Gastrocnemius medialis (tissue), 4 donors: ENCODE data around the gene GABBR1. TPM values are rescaled to one million over a fixed set of nuclear protein-coding genes. Genes with fewer than 3 reads are reported as not detected.
A peak's percentile ranks its signal among the peaks of the same experiment; 100 is the strongest.

Experiments
- ATAC-seq, 2 donors: fragments of 150-250 bp; one replicate each; pipeline ENCODE4 v1.9.1; 2016
- DNase-seq, 2 donors: peaks; one replicate each; pipeline ENCODE4 v3.0.0-alpha.2; 2019
- H3K27ac ChIP-seq, 4 donors: fragments of 200-600 bp; sonication (generic); 1 replicate in 1 of 4; 2 replicates in 3 of 4; pipeline ENCODE4 v1.5.1; 2016 to 2018; ENCODE audit warnings: mild to moderate bottlenecking in 2 of 4, moderate library complexity in 1 of 4
- H3K27me3 ChIP-seq, 3 donors: fragments of 200-600 bp; sonication (generic) in 2 of 3; 1 replicate in 1 of 3; 2 replicates in 2 of 3; pipeline versions ENCODE4 v1.5.1 to v1.6.0; 2016 to 2019; ENCODE audit warnings: mild to moderate bottlenecking in 1 of 3, moderate library complexity in 1 of 3
- H3K36me3 ChIP-seq, 2 donors: fragments of 200-600 bp; sonication (generic) in 1 of 2; one replicate each; pipeline ENCODE4 v1.5.1; 2017 to 2018
- H3K4me1 ChIP-seq, 2 donors: fragments of 200-600 bp; sonication (generic) in 1 of 2; one replicate each; pipeline ENCODE4 v1.5.1; 2016 to 2017; ENCODE audit warnings: mild to moderate bottlenecking in 2 of 2
- H3K4me3 ChIP-seq, 4 donors: fragments of 200-600 bp; sonication (generic) in 3 of 4; 1 replicate in 1 of 4; 2 replicates in 3 of 4; pipeline ENCODE4 v1.5.1; 2016 to 2019; ENCODE audit warnings: mild to moderate bottlenecking in 2 of 4
- H3K9me3 ChIP-seq, 3 donors: fragments of 200-600 bp; sonication (generic) in 2 of 3; 1 replicate in 1 of 3; 2 replicates in 2 of 3; pipeline ENCODE4 v1.5.1; 2016 to 2019
- CTCF ChIP-seq, 5 experiments: fragments of 450-650 bp in 3 of 5; fragments of 200-600 bp in 2 of 5; sonication (generic) in 2 of 5; IDR thresholded peaks in 4 of 5; conservative IDR thresholded peaks in 1 of 5; 1 replicate in 4 of 5; 2 replicates in 1 of 5; pipeline ENCODE4 v1.5.1; 2016 to 2019; ENCODE audit warnings: antibody characterized with exemption in 5 of 5, mild to moderate bottlenecking in 3 of 5, moderate library complexity in 3 of 5
- POLR2A ChIP-seq, 2 donors: fragments of 450-650 bp; IDR thresholded peaks; one replicate each; pipeline ENCODE4 v1.6.1; 2017; ENCODE audit warnings: antibody characterized with exemption in 2 of 2, mild to moderate bottlenecking in 2 of 2, moderate library complexity in 2 of 2
- in situ Hi-C, 4 donors: fragments of 200-750 bp; cut with MboI; loops; one replicate each; pipeline versions ENCODE4 v1.15.0 to v1.8.0; 2017; ENCODE audit warnings: low sequenced_read_pairs in 4 of 4
- intact Hi-C: fragments of 100-400 bp; cut with DNase I; formaldehyde crosslinking; loops from one replicate; pipeline ENCODE4 v1.15.1; 2023; ENCODE audit warnings: low total_unique reads
- total RNA-seq, 4 donors: library from RNA; depleted of rRNA; stranded (reverse); fragments of >200 nt; gene quantifications; one replicate each; pipeline versions ENCODE4 v1.1.0 to v1.2.3, GENCODE V29; 2016

The GABBR1 gene
- total RNA-seq, 4 donors from 2014 or later: 1.0 to 3.8 (median 3.1) TPM

- peaks cover 0 to 12% of the 10 kb centered on the region in 2 donors for H3K4me1 ChIP-seq
- DNase-seq: no peak
- peak overlapping the region; percentile 23 to 49 (median 31) for H3K4me3 ChIP-seq
- TF ChIP-seq POLR2A (IDR thresholded peaks at IDR 0.05) (no peak), CTCF (IDR thresholded peaks at IDR 0.05 in 4 of 5, conservative IDR thresholded peaks at IDR 0.05 in 1 of 5) (no peak)
- no peak overlapping the region for H3K27ac ChIP-seq
- in situ Hi-C loops (no loop called here), intact Hi-C loops (no loop called here)
- H3K27me3 ChIP-seq: peaks cover 26 to 40% (median 35%) of the 10 kb centered on the region in 3 donors
- ATAC-seq: no peak
- H3K36me3 ChIP-seq: no peaks in the 10 kb centered on the region
- no peaks in the 10 kb centered on the region for H3K9me3 ChIP-seq
Observed at GRCh38 chr6:29553268-29554057, 79.5 kb downstream of the GABBR1 start.

GRCh38 chr6:29552512-29553051 lies 80.4 kb downstream of the GABBR1 start:
- Histone ChIP-seq H3K9me3 (no peaks in the 10 kb centered on the region), H3K36me3 (no peaks in the 10 kb centered on the region), H3K27me3 (peaks cover 26 to 40% (median 36%) of the 10 kb centered on the region in 3 donors), H3K27ac (no peak overlapping the region), H3K4me3 (peak overlapping the region; percentile 23 to 49 (median 31)), H3K4me1 (peaks cover 0 to 12% of the 10 kb centered on the region in 2 donors)
- in situ Hi-C loops (no loop called here), intact Hi-C loops (no loop called here)
- ATAC-seq (peak in 1 of 2 donors; percentile 83), DNase-seq (no peak)
- TF ChIP-seq POLR2A (IDR thresholded peaks at IDR 0.05): no peak
- TF ChIP-seq CTCF (IDR thresholded peaks at IDR 0.05 in 4 of 5, conservative IDR thresholded peaks at IDR 0.05 in 1 of 5): no peak

- Histone ChIP-seq H3K4me1 (no peaks in the 10 kb centered on the region), H3K27ac (no peak overlapping the region), H3K36me3 (no peaks in the 10 kb centered on the region), H3K27me3 (peaks cover 0 to 3% (median 0%) of the 10 kb centered on the region in 3 donors), H3K9me3 (no peaks in the 10 kb centered on the region), H3K4me3 (no peak overlapping the region)
- no peak for ATAC-seq
- DNase-seq: no peak
- intact Hi-C loops (no loop called here), in situ Hi-C loops (no loop called here)
- TF ChIP-seq CTCF (IDR thresholded peaks at IDR 0.05 in 4 of 5, conservative IDR thresholded peaks at IDR 0.05 in 1 of 5) (no peak), POLR2A (IDR thresholded peaks at IDR 0.05) (no peak)
Observed at GRCh38 chr6:29547573-29547972, 85.4 kb downstream of the GABBR1 start.

- Histone ChIP-seq H3K27ac (no peak overlapping the region), H3K27me3 (no peaks in the 10 kb centered on the region), H3K4me1 (no peaks in the 10 kb centered on the region), H3K9me3 (no peaks in the 10 kb centered on the region), H3K4me3 (no peak overlapping the region), H3K36me3 (no peaks in the 10 kb centered on the region)
- intact Hi-C loops (no loop called here), in situ Hi-C loops (no loop called here)
- no peak for TF ChIP-seq POLR2A (IDR thresholded peaks at IDR 0.05)
- TF ChIP-seq CTCF (IDR thresholded peaks at IDR 0.05 in 4 of 5, conservative IDR thresholded peaks at IDR 0.05 in 1 of 5): no peak
- ATAC-seq (no peak), DNase-seq (no peak)
Observed at GRCh38 chr6:29537714-29538403, 95.1 kb downstream of the GABBR1 start.
